Mesenteric fat pad (tissue), 1 donor: ENCODE data around the gene TMEM161B. TPM values are rescaled to one million over a fixed set of nuclear protein-coding genes. Genes with fewer than 3 reads are reported as not detected.
A peak's percentile ranks its signal among the peaks of the same experiment; 100 is the strongest.
"Not testable (repeated sequence)": the region's sequence is repeated elsewhere in the genome, so short reads cannot be mapped to it uniquely, and the experiment has no call there.

Experiments
- DNase-seq: peaks from one replicate; pipeline ENCODE4 v3.0.0-alpha.2; 2020; ENCODE audit warnings: low spot score
- long read RNA-seq: library from polyadenylated mRNA; unstranded; transcript quantifications from one replicate; pipeline ENCODE4 v2.0.0, GENCODE V29; 2020
- total RNA-seq: library from RNA; stranded (reverse); fragmentation: NEBNext Ultra II Directional; extraction: Animal tissue kit (Norgen Biotek cat#: 25700); gene quantifications from one replicate; pipeline ENCODE4 v1.2.1, GENCODE V29; 2021
- donor health status: DM: yes; HTN: yes; CAD: no.

Gene TMEM161B
- total RNA-seq, result 9.4 TPM
- long read RNA-seq, partial matches to known transcripts, result 2 of 9 reads
- long read RNA-seq, other reads (novel, unspliced or antisense), result 7 of 9 reads

DNA sequence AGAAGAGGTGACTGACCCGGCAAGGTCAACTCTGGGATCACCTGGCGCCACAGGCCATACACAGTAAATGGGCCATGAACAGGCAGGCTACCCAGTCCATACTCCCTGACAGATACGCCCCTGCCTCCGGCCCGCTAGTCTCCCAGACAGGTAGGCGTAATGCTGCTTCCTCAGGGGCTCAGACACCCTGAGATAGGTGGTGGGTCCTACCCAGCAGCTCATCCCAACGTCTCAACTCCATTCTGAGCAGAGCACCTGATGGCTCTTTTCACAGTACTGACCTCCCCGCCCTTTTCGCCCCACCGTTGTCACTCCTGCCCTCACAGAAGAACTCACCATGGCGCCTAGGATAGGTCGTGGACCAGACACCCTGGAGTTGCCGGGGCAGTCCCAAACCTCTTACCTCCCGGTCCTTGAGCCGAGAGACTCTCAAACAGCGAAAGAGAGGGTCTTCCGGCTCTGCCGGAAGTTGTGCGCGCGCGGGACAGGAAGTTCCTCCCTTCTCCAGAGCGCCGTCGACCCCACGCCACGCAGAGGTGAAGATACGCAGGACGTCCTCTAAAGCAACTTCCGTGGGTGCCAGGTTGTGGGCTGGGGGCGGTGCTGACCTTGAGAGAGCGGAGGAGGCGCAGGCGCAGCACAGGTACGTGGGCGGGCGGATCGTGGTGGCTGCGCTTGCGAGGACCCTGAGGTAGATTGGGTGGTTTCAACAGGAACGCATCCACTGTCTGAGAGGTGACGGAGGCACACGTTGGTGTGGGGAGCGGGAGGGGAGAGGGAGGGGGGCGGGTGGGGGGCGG is at the start of gene TMEM161B:
Gene TMEM161B, minus strand, starts transcription at position 461 of the 800 bp plus-strand sequence. Its CDS starts 122 bp downstream, at position 339.
- peak; percentile 92 for DNase-seq

- no peak for DNase-seq
These were observed 35.7 kb upstream of the TMEM161B start for GRCh38 chr5:88304356-88304755.

GRCh38 chr5:88298425-88298824 is 29.8 kb upstream of the TMEM161B start:
- DNase-seq, result no peak

GRCh38 chr5:88290801-88291200 is 22.2 kb upstream of the TMEM161B start:
- DNase-seq, result no peak

DNA sequence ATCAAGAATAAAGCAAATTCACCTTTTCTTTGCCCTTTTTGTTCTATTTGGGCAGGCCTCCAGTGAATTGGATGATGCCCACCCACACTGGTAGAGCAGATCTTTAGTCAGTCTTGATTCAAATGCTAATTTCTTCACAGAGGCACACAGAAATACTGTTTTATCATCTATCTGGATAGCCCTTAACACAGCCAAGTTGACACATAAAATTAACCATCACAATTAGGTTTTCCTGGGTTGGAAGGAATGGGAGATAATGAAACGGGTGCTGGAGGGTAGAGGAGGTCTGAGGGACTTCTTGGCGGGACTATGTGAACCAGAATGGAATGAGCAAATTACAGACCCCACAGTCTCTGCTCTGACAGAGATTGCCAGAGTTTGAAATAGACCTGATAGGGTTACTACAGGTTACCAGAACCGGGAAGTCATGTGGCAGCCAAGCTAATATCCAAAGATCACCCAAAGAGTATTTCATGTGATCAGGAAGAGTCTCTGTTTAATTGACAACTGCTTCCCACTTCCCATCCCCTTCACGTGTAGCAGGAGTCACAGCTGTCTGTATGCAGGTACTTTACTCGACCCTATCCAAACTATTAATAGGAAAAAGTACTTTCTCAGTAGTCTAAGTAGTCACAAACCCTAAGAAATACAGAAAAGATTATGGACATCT is 20.0 kb upstream of the TMEM161B start:
- DNase-seq, result no peak

- no peak for DNase-seq
These were observed 19.3 kb upstream of the TMEM161B start for GRCh38 chr5:88287846-88288527.

DNA sequence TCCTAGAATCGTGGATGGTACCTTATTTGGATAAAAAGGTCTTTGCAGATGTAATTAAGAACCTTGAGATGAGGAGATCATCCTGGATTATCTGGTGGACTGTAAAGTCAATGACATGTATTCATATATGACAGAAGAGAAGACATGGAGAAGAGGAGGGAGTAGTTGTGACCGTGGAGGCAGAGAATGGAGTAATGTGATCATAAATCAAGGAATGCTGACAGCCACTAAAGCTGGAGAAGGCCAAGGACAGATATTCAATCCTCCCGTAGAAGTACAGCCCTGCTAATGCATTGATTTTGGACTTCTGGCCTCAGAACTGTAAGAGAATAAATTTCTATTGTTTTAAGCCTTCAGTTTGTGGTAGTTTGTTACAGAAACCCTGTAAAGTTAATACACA is 18.7 kb upstream of the TMEM161B start:
- no peak for DNase-seq

DNA sequence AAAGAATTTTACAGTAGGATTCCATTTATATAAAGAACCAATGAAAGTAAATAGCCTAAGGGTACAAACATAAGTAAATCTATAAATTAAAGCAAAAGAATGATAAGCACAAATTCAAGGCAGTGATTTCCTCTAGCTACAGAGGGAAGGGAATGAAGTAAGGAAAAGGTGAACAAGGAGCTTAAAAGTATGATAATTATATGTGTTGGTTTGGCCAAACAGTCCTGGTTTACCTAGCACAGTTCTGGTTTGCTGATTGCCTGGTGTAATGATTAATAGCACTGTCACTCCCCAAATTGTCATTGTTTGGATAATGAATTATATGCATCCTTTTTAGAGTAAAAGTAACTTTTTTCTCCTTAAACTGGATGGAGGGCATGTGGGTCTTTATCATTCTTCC is 15.0 kb upstream of the TMEM161B start:
- DNase-seq, result no peak

- no peak for DNase-seq
These were observed 12.7 kb upstream of the TMEM161B start for GRCh38 chr5:88281322-88281721.

DNA sequence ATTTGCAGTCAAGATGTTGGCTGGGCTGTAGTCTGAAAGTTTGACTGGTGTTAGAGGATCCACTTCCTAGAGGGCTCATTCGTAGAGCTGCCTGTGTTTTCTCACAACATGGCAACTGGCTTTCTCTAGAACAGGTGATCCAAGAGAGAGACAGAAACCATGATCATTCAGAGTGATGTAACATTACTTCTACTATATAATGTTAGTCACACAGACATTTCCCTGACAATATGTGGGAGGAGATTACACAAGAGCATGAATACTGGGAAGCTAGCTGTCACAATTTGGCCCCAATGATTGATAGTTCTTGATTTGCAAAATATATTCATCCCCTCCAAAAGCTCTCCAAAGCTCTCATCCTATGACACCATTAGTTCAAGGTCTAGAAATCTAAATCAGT is 10.9 kb upstream of the TMEM161B start:
- DNase-seq, result no peak

DNA sequence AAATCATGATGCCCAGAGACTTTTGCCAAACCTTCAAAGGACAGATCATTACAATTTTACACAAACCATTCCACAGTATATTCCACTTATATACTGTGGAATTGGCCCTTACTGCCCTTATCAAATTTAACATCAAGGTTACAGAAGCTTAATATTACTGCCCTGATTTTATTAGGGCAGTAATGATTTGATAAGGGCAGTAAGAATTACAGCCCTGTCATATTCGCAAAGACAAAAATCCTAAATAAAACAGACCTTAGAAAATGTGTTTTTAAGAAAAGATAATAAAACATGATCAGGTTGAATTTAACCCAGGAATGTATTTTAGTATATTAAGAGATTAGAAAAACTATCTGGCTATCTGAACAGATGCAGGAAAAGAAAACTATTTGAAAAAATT is 7.7 kb upstream of the TMEM161B start:
- DNase-seq, result no peak

DNA sequence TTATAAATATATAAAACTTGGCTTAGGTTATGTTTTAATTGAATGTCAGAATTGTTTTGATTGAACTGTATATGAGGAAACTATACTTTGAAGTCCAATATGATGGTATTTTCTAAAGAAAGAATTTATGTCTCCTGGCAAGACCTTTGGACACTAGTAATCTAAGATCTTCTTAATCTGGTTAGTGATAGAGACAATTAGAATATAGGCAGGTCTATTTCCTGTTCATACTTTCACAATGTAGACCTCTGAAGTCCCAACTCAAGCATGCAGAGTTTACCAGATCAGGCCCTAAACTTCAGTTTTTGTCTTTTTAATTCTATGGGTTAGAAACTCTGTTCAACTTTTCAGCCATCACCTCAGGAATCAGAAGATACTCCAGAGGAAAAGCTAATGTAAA is 6.9 kb upstream of the TMEM161B start:
- no peak for DNase-seq

DNA sequence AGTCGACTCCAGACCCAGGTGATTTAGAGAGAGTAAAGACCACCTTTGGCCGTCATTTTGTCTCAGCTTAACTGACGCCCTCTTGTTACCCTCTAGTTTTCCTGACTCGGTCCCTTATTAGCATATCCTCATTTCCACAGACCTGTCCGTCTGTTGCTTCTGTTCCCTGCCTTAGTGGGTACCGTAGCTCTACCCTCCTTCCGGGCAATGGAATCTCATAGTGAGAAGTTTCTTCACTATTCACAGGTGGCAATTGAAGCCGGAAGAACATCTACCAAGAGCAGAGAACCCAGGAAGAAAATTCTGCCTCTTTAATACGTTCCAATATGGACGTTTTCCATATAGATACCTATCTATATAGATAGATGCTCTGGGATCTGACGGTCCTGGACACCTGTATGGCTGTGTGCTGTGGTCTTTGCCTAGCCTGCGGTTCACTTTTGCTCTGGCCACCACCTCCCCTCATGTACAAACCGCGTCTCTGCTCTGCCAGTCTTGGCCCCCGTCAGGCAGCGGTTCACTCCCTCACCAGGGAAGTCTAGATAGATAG is 652 bp upstream of the TMEM161B start:
- no peak for DNase-seq

DNA sequence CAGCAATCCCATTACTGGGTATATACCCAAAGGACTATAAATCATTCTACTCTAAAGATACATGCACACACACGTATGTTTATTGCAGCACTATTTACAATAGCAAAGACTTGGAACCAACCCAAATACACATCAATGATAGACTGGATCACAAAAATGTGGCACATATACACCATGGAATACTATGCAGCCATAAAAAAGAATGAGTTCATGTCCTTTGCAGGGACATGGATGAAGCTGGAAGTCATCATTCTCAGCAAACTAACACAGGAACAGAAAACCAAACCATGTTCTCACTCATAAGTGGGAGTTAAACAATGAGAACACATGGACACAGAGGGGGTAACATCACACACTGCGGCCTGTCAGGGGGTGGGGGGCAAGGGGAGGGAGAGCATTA is 4.1 kb downstream of the TMEM161B start:
- DNase-seq, result not testable (repeated sequence)

GRCh38 chr5:88263349-88263748 is 5.3 kb downstream of the TMEM161B start:
- DNase-seq, result no peak

GRCh38 chr5:88262116-88262515 is 6.5 kb downstream of the TMEM161B start:
- no peak for DNase-seq

- DNase-seq, result no peak
These were observed 10.0 kb downstream of the TMEM161B start for GRCh38 chr5:88258636-88259035.

DNA sequence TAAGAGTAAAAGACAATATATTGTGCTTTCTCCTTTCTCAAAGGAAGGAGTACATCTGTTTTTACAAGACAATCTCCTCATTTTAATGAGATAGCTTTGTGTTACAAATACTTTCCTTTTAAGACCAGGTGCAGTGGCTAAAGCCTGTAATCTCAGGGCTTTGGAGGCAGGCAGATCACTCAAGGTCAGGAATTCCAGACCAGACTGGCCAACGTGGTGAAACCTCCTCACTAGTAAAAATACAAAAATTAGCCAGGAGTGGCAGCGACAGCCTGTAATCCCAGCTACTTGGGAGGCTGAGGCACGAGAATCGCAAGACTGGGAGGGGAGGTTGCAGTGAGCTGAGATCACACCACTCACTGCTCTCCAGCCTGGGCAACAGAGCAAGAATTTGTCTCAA is 11.8 kb downstream of the TMEM161B start:
- no peak for DNase-seq

- no peak for DNase-seq
These were observed 12.6 kb downstream of the TMEM161B start for GRCh38 chr5:88256037-88256436.

DNA sequence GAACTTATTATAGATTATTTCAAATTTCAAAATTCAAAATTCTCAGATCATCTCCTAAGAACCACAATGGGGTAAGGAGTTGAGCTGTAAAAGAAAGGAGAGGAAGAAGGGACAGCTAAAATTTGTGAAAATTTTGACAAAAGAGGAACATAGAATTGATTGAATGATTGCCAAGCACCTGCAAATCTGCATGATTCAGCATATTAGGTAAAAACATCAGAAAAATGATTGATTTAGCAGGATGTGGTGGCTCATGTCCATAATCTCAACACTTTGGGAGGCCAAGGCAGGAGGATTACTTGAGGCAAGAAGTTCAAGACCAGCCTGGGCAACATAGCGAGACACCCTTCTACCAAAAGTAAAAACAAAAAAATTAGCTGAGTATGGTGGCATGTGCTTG is 14.3 kb downstream of the TMEM161B start:
- DNase-seq, result no peak

- DNase-seq, result no peak
These were observed 17.5 kb downstream of the TMEM161B start for GRCh38 chr5:88251048-88251711.
